GM12865 (cell line): ENCODE data around the gene C1QL1.

Source experiments
- DNase-seq: peaks from one replicate; pipeline ENCODE4 v3.0.0; 2010; ENCODE audit warnings: low read depth
- H3K4me3 ChIP-seq: 2 replicates; pipeline ENCODE4 v1.5.1; 2011; ENCODE audit warnings: mild to moderate bottlenecking, low read depth, low read length, control low read depth
- CTCF ChIP-seq: IDR thresholded peaks from 2 replicates; pipeline ENCODE4 v1.5.1; 2011; ENCODE audit warnings: low read length, control low read depth, low read depth, inconsistent platforms; ENCODE audit not compliant: insufficient read depth; ENCODE audit errors: missing control alignments

The C1QL1 gene

GRCh38 chr17:44969144-44969780 lies 1.2 kb upstream of the C1QL1 start:
- DNase-seq, result no peak
- TF ChIP-seq CTCF, result no peak
- H3K4me3 ChIP-seq, result no peak overlapping the region

GRCh38 chr17:44967907-44968224 lies 237 bp downstream of the C1QL1 start:
- DNase-seq, result no peak
- no peak for TF ChIP-seq CTCF
- H3K4me3 ChIP-seq, result no peak overlapping the region

GRCh38 chr17:44967026-44967906 lies 837 bp downstream of the C1QL1 start:
- DNase-seq, result no peak
- no peak for TF ChIP-seq CTCF
- H3K4me3 ChIP-seq, result no peak overlapping the region

GRCh38 chr17:44966348-44967025 lies 1.6 kb downstream of the C1QL1 start:
- TF ChIP-seq CTCF, result no peak
- DNase-seq, result no peak
- H3K4me3 ChIP-seq, result no peak overlapping the region

- H3K4me3 ChIP-seq, result no peak overlapping the region
- DNase-seq, result no peak
- peak; percentile 3 for TF ChIP-seq CTCF
Observed at GRCh38 chr17:44965481-44966234, 2.4 kb downstream of the C1QL1 start.

- no peak for DNase-seq
- TF ChIP-seq CTCF, result no peak
- H3K4me3 ChIP-seq, result no peak overlapping the region
Observed at GRCh38 chr17:44961921-44962350, 6.2 kb downstream of the C1QL1 start.
